ENCODE measurements around the gene DNAI1.
A peak's percentile ranks its signal among the peaks of the same experiment; 100 is the strongest.

The DNAI1 gene

GRCh38 chr9:34522091-34522887 lies 63.7 kb downstream of the DNAI1 start:
- TF ChIP-seq ZBTB7A (IDR thresholded peaks at IDR 0.05; ENCODE audit: low read depth) (no peak), MAX (IDR thresholded peaks at IDR 0.05) (no peak), RAD21 (IDR thresholded peaks at IDR 0.05; ENCODE audit: low read depth) (no peak), YY1 (IDR thresholded peaks at IDR 0.05; ENCODE audit: low read depth) (no peak), TEAD4 (IDR thresholded peaks at IDR 0.05) (no peak), TCF12 (IDR thresholded peaks at IDR 0.05; ENCODE audit: low read depth) (no peak), CREB1 (IDR thresholded peaks at IDR 0.05; ENCODE audit: low read depth) (no peak), EP300 (IDR thresholded peaks at IDR 0.05; ENCODE audit: borderline replicate concordance) (no peak), CEBPB (IDR thresholded peaks at IDR 0.05) (no peak), NFIC (IDR thresholded peaks at IDR 0.05) (no peak), USF1 (IDR thresholded peaks at IDR 0.05) (no peak), TAF1 (IDR thresholded peaks at IDR 0.05; ENCODE audit: low read depth) (no peak), REST (IDR thresholded peaks at IDR 0.05; ENCODE audit: low read depth) (no peak)

GRCh38 chr9:34522971-34523797 lies 64.6 kb downstream of the DNAI1 start, which contains the start of gene ENHO:
TSS of gene ENHO (minus strand) at chr9:34522990. CDS start at chr9:34521695, 1,295 bp downstream.
- TF ChIP-seq REST (IDR thresholded peaks at IDR 0.05; ENCODE audit: low read depth) = no peak
- TF ChIP-seq MAX (IDR thresholded peaks at IDR 0.05) = peak; percentile 77

- no peak for TF ChIP-seq NFIC (IDR thresholded peaks at IDR 0.05)
- TF ChIP-seq REST (IDR thresholded peaks at IDR 0.05; ENCODE audit: low read depth) = no peak
- no peak for TF ChIP-seq MAX (IDR thresholded peaks at IDR 0.05)
- no peak for TF ChIP-seq EP300 (IDR thresholded peaks at IDR 0.05; ENCODE audit: borderline replicate concordance)
- no peak for TF ChIP-seq YY1 (IDR thresholded peaks at IDR 0.05; ENCODE audit: low read depth)
- no peak for TF ChIP-seq FOXM1 (IDR thresholded peaks at IDR 0.05; ENCODE audit: borderline replicate concordance, low read depth)
- no peak for TF ChIP-seq USF1 (IDR thresholded peaks at IDR 0.05)
- TF ChIP-seq TEAD4 (IDR thresholded peaks at IDR 0.05) = no peak
- TF ChIP-seq ZBTB7A (IDR thresholded peaks at IDR 0.05; ENCODE audit: low read depth) = no peak
- TF ChIP-seq TAF1 (IDR thresholded peaks at IDR 0.05; ENCODE audit: low read depth) = no peak
- no peak for TF ChIP-seq CREB1 (IDR thresholded peaks at IDR 0.05; ENCODE audit: low read depth)
Measured at GRCh38 chr9:34524349-34524748, 65.7 kb downstream of the DNAI1 start.

- TF ChIP-seq RAD21 (IDR thresholded peaks at IDR 0.05; ENCODE audit: low read depth) (no peak), YY1 (IDR thresholded peaks at IDR 0.05; ENCODE audit: low read depth) (no peak), FOXM1 (IDR thresholded peaks at IDR 0.05; ENCODE audit: borderline replicate concordance, low read depth) (no peak), TCF12 (IDR thresholded peaks at IDR 0.05; ENCODE audit: low read depth) (no peak), EP300 (IDR thresholded peaks at IDR 0.05; ENCODE audit: borderline replicate concordance) (no peak), REST (IDR thresholded peaks at IDR 0.05; ENCODE audit: low read depth) (no peak), CREB1 (IDR thresholded peaks at IDR 0.05; ENCODE audit: low read depth) (no peak), TEAD4 (IDR thresholded peaks at IDR 0.05) (no peak), TAF1 (IDR thresholded peaks at IDR 0.05; ENCODE audit: low read depth) (no peak), MAX (IDR thresholded peaks at IDR 0.05) (no peak), EGR1 (IDR thresholded peaks at IDR 0.05) (no peak), USF1 (IDR thresholded peaks at IDR 0.05) (no peak), CEBPB (IDR thresholded peaks at IDR 0.05) (no peak), ZBTB7A (IDR thresholded peaks at IDR 0.05; ENCODE audit: low read depth) (no peak)
Measured at GRCh38 chr9:34526026-34526425, 67.4 kb downstream of the DNAI1 start.
